Measurements from ENCODE around the gene SIN3B.

- TF ChIP-seq ZSCAN29 (IDR thresholded peaks at IDR 0.05) (no peak), YY1 (IDR thresholded peaks at IDR 0.05; ENCODE audit: borderline replicate concordance in 1 of 3, control insufficient read depth in 1 of 3, extremely low read depth in 1 of 3, insufficient read depth in 3 of 3, insufficient read length in 1 of 3, insufficient replicate concordance in 2 of 3, low read depth in 1 of 3, low read length in 2 of 3) (no peak), ZNF696 (CRISPR knock-in tag; conservative IDR thresholded peaks at IDR 0.05) (no peak), SRSF9 (IDR thresholded peaks at IDR 0.05; ENCODE audit: borderline replicate concordance, low read depth, low read length) (no peak), ZFX (CRISPR knock-in tag; IDR thresholded peaks at IDR 0.05) (no peak), CTCF (IDR thresholded peaks at IDR 0.05 in 2 of 3, conservative IDR thresholded peaks at IDR 0.05 in 1 of 3; ENCODE audit: insufficient read depth in 2 of 3, low read depth in 1 of 3, low read length in 3 of 3) (no peak), ZNF384 (IDR thresholded peaks at IDR 0.05; ENCODE audit: low read depth, low read length) (peak; percentile 85)
These were observed 57.2 kb downstream of the SIN3B start for GRCh38 chr19:16886305-16886880.
